SU-DHL-6 (cell line): ENCODE results near the gene NANS.

Experiments
- EZH2phosphoT487 ChIP-seq: fragments of 200-600 bp; sonication (generic), shearing (Covaris generic); conservative IDR thresholded peaks from 2 replicates; pipeline ENCODE4 v1.6.1; 2018; ENCODE audit warnings: mild to moderate bottlenecking, antibody characterized with exemption, low read length, moderate library complexity, mixed read lengths
- TF ChIP-seq, protein P1 (sequence below): fragments of 200-600 bp; sonication (generic); IDR thresholded peaks from one replicate; pipeline ENCODE4 v1.5.1; 2017; ENCODE audit warnings: antibody characterized with exemption, mild to moderate bottlenecking, low read length, moderate library complexity; ENCODE audit not compliant: insufficient read depth, poor library complexity, severe bottlenecking

DNA sequence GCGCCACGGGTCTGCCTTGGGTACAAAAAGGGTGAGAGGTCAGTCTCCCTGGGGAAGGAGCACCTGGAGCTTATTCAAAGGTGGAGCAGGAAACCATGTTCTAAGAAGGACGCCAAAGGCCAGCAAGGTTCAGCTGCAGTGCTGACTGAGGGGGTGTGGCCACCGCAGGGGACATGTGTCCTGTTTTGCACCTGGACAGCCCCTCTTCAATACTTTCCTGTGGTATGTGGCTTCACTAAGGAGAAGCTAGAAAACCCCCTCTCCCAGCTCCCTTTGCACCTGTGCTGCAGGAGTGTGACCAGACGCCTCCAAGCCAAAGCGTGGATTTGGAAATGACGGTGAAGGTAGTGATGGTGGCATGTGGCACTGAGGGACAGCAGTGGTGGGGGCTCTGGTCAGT is 38.9 kb downstream of the NANS start:
- TF ChIP-seq, protein P1, sequence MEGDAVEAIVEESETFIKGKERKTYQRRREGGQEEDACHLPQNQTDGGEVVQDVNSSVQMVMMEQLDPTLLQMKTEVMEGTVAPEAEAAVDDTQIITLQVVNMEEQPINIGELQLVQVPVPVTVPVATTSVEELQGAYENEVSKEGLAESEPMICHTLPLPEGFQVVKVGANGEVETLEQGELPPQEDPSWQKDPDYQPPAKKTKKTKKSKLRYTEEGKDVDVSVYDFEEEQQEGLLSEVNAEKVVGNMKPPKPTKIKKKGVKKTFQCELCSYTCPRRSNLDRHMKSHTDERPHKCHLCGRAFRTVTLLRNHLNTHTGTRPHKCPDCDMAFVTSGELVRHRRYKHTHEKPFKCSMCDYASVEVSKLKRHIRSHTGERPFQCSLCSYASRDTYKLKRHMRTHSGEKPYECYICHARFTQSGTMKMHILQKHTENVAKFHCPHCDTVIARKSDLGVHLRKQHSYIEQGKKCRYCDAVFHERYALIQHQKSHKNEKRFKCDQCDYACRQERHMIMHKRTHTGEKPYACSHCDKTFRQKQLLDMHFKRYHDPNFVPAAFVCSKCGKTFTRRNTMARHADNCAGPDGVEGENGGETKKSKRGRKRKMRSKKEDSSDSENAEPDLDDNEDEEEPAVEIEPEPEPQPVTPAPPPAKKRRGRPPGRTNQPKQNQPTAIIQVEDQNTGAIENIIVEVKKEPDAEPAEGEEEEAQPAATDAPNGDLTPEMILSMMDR: no peak
- no peak for TF ChIP-seq EZH2phosphoT487
